SK-N-SH (cell line): ENCODE results near the gene BRAT1. TPM values are rescaled to one million over a fixed set of nuclear protein-coding genes. Genes with fewer than 3 reads are reported as not detected.

Experiments
- CTCF ChIA-PET: fragments of 300-600, 350-600 bp; formaldehyde crosslinking; extraction: SDS; loops from one replicate; lab custom pipeline; 2021; lab: Yijun Ruan, JAX
- POLR2A ChIA-PET: fragments of 350-600 bp; sonication (Branson Sonifier 250); formaldehyde crosslinking; extraction: SDS; loops from one replicate; lab custom pipeline; 2020; ENCODE audit warnings: antibody characterized with exemption, inconsistent platforms; lab: Yijun Ruan, JAX
- DNase-seq: peaks from one replicate; pipeline ENCODE4 v3.0.0; 2012
- H2AFZ ChIP-seq: fragments of 200-600 bp; sonication (generic); 2 replicates; pipeline ENCODE4 v1.8.1; 2016; ENCODE audit warnings: antibody characterized with exemption, mild to moderate bottlenecking, low read depth
- H3F3A ChIP-seq: fragments of 200-600 bp; sonication (generic); replicated peaks from 2 replicates; pipeline ENCODE3; 2016; ENCODE audit warnings: antibody characterized with exemption, mild to moderate bottlenecking; ENCODE audit not compliant: insufficient read depth
- H3K27ac ChIP-seq, 2 experiments: fragments of 200-500 bp in 1 of 2; fragments of 200-600 bp in 1 of 2; sonication (Bioruptor generic) in 1 of 2; sonication (generic), shearing (Covaris generic) in 1 of 2; 2 replicates each; pipeline versions ENCODE4 v1.5.1 to v1.6.1; 2014 to 2016; ENCODE audit warnings: low read depth in 2 of 2, inconsistent platforms in 1 of 2, low read length in 1 of 2, mild to moderate bottlenecking in 1 of 2, mixed read lengths in 1 of 2
- H3K27me3 ChIP-seq: fragments of 200-600 bp; sonication (generic), shearing (Covaris generic); 2 replicates; pipeline ENCODE4 v1.6.1; 2016; ENCODE audit warnings: mixed run types; ENCODE audit not compliant: insufficient read depth
- H3K36me3 ChIP-seq, 2 experiments: fragments of 200-500 bp in 1 of 2; fragments of 200-600 bp in 1 of 2; sonication (Bioruptor generic) in 1 of 2; sonication (generic) in 1 of 2; replicated peaks in 1 of 2; 2 replicates each; pipeline versions ENCODE3 to v1.5.1; 2014 to 2016; ENCODE audit warnings: low read length in 1 of 2, mild to moderate bottlenecking in 1 of 2; ENCODE audit not compliant: insufficient read depth in 2 of 2, control insufficient read depth in 1 of 2
- H3K4me1 ChIP-seq, 2 experiments: fragments of 200-500 bp in 1 of 2; fragments of 200-600 bp in 1 of 2; sonication (Bioruptor generic) in 1 of 2; sonication (generic), shearing (Covaris generic) in 1 of 2; 2 replicates each; pipeline versions ENCODE4 v1.5.1 to v1.6.1; 2014 to 2016; ENCODE audit warnings: low read depth in 1 of 2, low read length in 1 of 2, mixed run types in 1 of 2; ENCODE audit not compliant: insufficient read depth in 2 of 2, control insufficient read depth in 1 of 2
- H3K4me2 ChIP-seq: fragments of 200-600 bp; sonication (generic), shearing (Covaris generic); 2 replicates; pipeline ENCODE4 v1.6.1; 2017; ENCODE audit warnings: mixed run types
- H3K4me3 ChIP-seq, 2 experiments: fragments of 200-500 bp in 1 of 2; fragments of 200-600 bp in 1 of 2; sonication (Bioruptor generic) in 1 of 2; sonication (generic), shearing (Covaris generic) in 1 of 2; 2 replicates each; pipeline versions ENCODE4 v1.5.1 to v1.8.1; 2014 to 2016; ENCODE audit warnings: low read depth in 2 of 2, inconsistent platforms in 1 of 2, low read length in 1 of 2, mild to moderate bottlenecking in 1 of 2, mixed read lengths in 1 of 2, moderate library complexity in 1 of 2
- H3K79me2 ChIP-seq: fragments of 200-600 bp; sonication (generic); 2 replicates; pipeline ENCODE4 v1.8.1; 2017; ENCODE audit warnings: mild to moderate bottlenecking; ENCODE audit not compliant: insufficient read depth
- H3K9ac ChIP-seq: fragments of 200-600 bp; sonication (generic); 2 replicates; pipeline ENCODE4 v1.6.1; 2017; ENCODE audit warnings: mixed run types
- H3K9me2 ChIP-seq: fragments of 200-600 bp; sonication (generic); 2 replicates; pipeline ENCODE4 v1.6.1; 2017; ENCODE audit warnings: mixed run types
- H3K9me3 ChIP-seq: fragments of 200-600 bp; sonication (generic); 2 replicates; pipeline ENCODE4 v1.6.1; 2017; ENCODE audit warnings: mixed run types, mild to moderate bottlenecking, moderate library complexity
- H4K20me1 ChIP-seq: fragments of 200-600 bp; sonication (generic); 2 replicates; pipeline ENCODE4 v1.6.1; 2017; ENCODE audit warnings: mild to moderate bottlenecking, mixed run types; ENCODE audit not compliant: insufficient read depth
- CHD2 ChIP-seq: fragments of 150-350 bp; IDR thresholded peaks from 2 replicates; pipeline ENCODE4 v1.6.1; 2018; ENCODE audit warnings: low read length; ENCODE audit not compliant: partially characterized antibody
- FOSL2 ChIP-seq: IDR thresholded peaks from 2 replicates; pipeline ENCODE4 v1.4.0; 2012; ENCODE audit warnings: low read depth, mild to moderate bottlenecking, moderate library complexity, borderline replicate concordance
- FOXJ3 ChIP-seq: sonication (generic); formaldehyde crosslinking; IDR thresholded peaks from 2 replicates; pipeline ENCODE4 v1.5.1; 2020; ENCODE audit warnings: mild to moderate bottlenecking, missing genetic modification reagents
- REST ChIP-seq: IDR thresholded peaks from 2 replicates; pipeline ENCODE4 v1.6.1; 2012; ENCODE audit warnings: mild to moderate bottlenecking, low read depth, low read length, moderate library complexity
- RXRA ChIP-seq: IDR thresholded peaks from 2 replicates; pipeline ENCODE4 v1.4.0; 2012; ENCODE audit warnings: low read depth, mild to moderate bottlenecking, borderline replicate concordance
- TEAD4 ChIP-seq: IDR thresholded peaks from 2 replicates; pipeline ENCODE4 v1.4.0; 2012; ENCODE audit warnings: mild to moderate bottlenecking, borderline replicate concordance; ENCODE audit not compliant: insufficient read depth
- USF1 ChIP-seq: IDR thresholded peaks from 2 replicates; pipeline ENCODE4 v1.4.0; 2012; ENCODE audit warnings: low read depth, borderline replicate concordance
- YY1 ChIP-seq: IDR thresholded peaks from 2 replicates; pipeline ENCODE4 v1.4.0; 2012; ENCODE audit warnings: low read depth, mild to moderate bottlenecking
- WGBS: methylation state at CpG from one replicate; pipeline ENCODE4 v1.1.6; 2017; ENCODE audit warnings: low lambda C conversion rate; 5-methylcytosine and 5-hydroxymethylcytosine counted together
- polyA plus RNA-seq, 3 experiments: library from polyadenylated mRNA; depleted of rRNA; stranded (reverse); fragments of >200 nt; gene quantifications; 2 replicates each; pipeline ENCODE4 v1.2.3, GENCODE V29; 2012

Gene BRAT1
- polyA plus RNA-seq, 1 of the 3 experiments (the other 2 are of a cell fraction): 36.2 TPM

GRCh38 chr7:2601065-2601464, 45.7 kb upstream of the BRAT1 start:
- TF ChIP-seq FOSL2 (no peak), TEAD4 (no peak), RXRA (no peak), REST (no peak), YY1 (no peak), FOXJ3 (CRISPR knock-in tag) (no peak), CHD2 (no peak), USF1 (no peak)
- Histone ChIP-seq H2AFZ (no peak overlapping the region), H3K27me3 (no peaks in the 10 kb centered on the region), H3K9me2 (no peaks in the 10 kb centered on the region), H3K27ac (no peak overlapping the region), H3K4me3 (no peak overlapping the region), H3K79me2 (no peaks in the 10 kb centered on the region), H3K9me3 (no peaks in the 10 kb centered on the region), H3K36me3 (peaks cover 17 to 47% of the 10 kb centered on the region in 2 experiments), H4K20me1 (no peaks in the 10 kb centered on the region), H3F3A (no peaks in the 10 kb centered on the region), H3K4me2 (no peak overlapping the region), H3K9ac (no peak overlapping the region), H3K4me1 (no peaks in the 10 kb centered on the region; a peak in 1 of 4 replicates)
- no peak for DNase-seq
- CTCF ChIA-PET: interaction anchor here (1.5 kb wide), 1 partner anchor 12 kb away, joined by 3 read pairs; no protein-coding TSS in a partner anchor
- WGBS: 85% methylated on average over 9 of the region's 9 CpGs
- POLR2A ChIA-PET: no interaction called here

- Histone ChIP-seq H2AFZ (no peak overlapping the region), H3K9ac (no peak overlapping the region)
- 96% methylated on average over 29 of the region's 29 CpGs for WGBS
- TF ChIP-seq TEAD4: no peak
- TF ChIP-seq, all 33 proteins: peak for 0
- Histone ChIP-seq H3K27me3 (no peaks in the 10 kb centered on the region), H3K79me2 (no peaks in the 10 kb centered on the region), H3K4me1 (no peaks in the 10 kb centered on the region; a peak in 1 of 4 replicates), H3K27ac (no peak overlapping the region), H3K4me3 (no peak overlapping the region), H3K36me3 (peaks cover 22 to 69% of the 10 kb centered on the region in 2 experiments), H4K20me1 (no peaks in the 10 kb centered on the region), H3K9me2 (no peaks in the 10 kb centered on the region), H3F3A (no peaks in the 10 kb centered on the region), H3K9me3 (no peaks in the 10 kb centered on the region), H3K4me2 (no peak overlapping the region)
- POLR2A ChIA-PET: no interaction called here
- DNase-seq: no peak
- CTCF ChIA-PET: interaction anchor here (1.7 to 2.4 kb wide), 2 partner anchors 12 to 147 kb away, joined by 6 to 7 read pairs; no protein-coding TSS in a partner anchor
Observed at GRCh38 chr7:2598154-2598823, 43.0 kb upstream of the BRAT1 start.
